HG02588 (cell line): Measurements from ENCODE around the gene KCP.
"Not testable (repeated sequence)": the region's sequence is repeated elsewhere in the genome, so short reads cannot be mapped to it uniquely, and the experiment has no call there.

Source experiments
- ATAC-seq: cut with Tn5 transposase; IDR thresholded peaks from one replicate; pipeline ENCODE4 v1.9.1; 2021; ENCODE audit warnings: mild to moderate bottlenecking, moderate library complexity; ENCODE audit not compliant: unreplicated experiment

Gene KCP

GRCh38 chr7:128922496-128923410, 12.2 kb upstream of the KCP start:
- no peak for ATAC-seq

- ATAC-seq = no peak
Measured at GRCh38 chr7:128921866-128922440, 11.4 kb upstream of the KCP start.

DNA sequence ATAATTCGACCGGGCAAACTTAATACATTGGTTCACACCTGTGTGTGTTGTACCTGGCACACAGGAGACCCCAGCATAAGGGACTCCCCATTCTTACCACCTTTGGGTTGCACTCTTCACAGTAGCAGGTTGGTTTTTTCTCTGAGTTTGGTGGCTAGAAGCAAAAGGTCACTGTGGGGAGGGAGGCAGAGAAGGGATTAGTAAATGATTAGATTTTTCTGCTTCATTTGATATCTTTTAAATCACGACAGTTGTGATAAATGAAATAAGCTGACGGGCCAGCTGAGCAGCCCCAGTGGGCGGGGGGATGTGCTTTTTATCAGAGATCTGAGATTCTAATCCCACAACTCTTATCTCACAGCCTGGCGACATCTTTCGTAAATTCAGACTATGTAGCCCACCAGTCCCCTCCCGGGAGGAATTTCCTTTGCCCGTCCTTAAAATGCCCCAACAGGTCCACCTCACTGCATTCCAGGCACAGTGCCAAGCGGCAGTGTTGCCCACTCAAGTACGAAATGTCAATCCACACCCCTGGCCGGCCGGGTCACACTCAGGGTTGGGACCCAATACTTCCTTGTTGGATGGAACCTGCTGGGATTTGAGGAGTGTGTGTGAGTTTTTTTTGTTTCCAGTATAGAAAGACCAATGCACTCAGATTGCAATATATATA, 10.5 kb upstream of the KCP start:
- ATAC-seq = no peak

- no peak for ATAC-seq
Measured at GRCh38 chr7:128919881-128920799, 9.6 kb upstream of the KCP start.

DNA sequence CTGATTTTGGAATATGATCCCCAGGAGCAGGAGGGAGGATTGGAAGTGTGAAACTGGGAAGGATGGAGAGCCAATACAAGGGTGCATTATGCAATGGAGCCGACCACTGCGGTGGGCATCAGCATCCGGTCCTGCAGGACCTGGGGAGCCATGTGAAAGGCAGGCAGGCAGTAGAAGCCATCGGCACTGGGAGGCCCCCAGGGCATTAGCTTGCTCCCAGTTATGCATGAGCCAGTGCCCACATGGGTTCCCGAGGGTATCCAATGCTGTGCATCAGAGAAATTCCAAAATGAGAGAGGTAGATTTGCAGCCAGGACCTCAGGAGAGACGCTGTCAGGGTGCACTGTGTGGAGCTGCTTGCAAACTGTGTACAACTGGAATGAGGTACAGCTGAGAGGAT, 8.7 kb upstream of the KCP start:
- ATAC-seq = no peak

DNA sequence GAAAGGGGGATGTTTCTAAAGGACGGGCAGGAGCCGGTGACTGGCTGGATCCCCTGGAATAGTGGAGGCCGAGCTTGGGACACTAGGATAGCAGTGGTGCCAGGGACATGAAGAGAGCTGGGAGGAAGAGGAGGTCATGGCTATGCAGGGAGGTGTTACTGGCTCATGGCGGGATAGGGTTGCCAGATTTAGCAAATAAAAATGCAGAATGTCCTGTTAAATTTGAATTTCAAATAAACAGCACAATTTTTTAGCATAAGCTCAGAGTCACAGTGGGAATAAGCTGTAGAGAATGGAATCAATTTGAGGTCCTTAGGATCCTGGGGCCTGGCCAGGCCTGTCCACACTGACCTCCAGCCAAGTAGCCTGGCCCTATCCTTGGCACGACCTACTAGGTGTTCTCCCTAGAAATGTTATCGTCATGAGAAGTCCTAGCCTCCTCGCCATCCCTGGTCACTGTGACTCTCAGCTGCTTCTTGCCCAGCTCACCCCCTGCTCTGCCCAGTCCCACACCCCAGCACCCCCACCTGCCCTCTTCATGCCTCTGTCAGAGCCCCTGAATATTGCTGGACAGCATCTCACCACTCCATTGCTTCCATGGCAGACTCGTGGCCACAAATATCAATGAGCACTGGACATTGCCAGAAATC, 7.6 kb upstream of the KCP start:
- no peak for ATAC-seq

DNA sequence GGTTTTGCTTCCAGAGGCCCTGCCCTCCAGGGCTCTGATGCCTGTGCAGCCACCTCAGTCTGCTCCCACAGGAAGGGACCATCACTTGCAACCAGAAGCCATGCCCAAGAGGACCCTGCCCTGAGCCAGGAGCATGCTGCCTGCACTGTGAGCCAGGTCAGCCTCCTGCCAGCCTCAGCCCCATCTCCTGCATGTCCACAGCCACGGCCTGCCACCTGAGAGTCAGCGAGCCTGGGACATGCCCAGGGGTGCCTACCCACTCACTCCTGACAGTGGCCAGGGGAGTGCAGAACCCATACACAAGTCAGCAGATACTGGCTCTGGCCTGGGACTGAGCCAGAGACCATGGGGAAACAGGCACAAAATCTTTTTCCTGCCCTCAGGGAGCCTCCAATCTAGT, 6.6 kb upstream of the KCP start:
- ATAC-seq = no peak

DNA sequence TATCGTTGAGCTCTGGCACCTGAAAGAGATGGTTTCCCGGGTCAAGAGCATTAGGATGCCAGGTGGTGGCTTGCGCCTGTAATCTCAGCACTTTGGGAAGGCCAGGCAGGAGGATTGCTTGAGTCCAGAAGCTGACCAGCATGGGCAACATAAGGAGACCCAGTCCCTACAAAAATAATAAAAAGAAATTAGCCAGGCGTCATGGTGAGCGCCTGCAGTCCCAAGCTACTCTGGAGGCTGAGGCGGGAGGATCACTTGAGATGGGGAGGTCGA, 6.1 kb upstream of the KCP start:
- ATAC-seq = no peak

DNA sequence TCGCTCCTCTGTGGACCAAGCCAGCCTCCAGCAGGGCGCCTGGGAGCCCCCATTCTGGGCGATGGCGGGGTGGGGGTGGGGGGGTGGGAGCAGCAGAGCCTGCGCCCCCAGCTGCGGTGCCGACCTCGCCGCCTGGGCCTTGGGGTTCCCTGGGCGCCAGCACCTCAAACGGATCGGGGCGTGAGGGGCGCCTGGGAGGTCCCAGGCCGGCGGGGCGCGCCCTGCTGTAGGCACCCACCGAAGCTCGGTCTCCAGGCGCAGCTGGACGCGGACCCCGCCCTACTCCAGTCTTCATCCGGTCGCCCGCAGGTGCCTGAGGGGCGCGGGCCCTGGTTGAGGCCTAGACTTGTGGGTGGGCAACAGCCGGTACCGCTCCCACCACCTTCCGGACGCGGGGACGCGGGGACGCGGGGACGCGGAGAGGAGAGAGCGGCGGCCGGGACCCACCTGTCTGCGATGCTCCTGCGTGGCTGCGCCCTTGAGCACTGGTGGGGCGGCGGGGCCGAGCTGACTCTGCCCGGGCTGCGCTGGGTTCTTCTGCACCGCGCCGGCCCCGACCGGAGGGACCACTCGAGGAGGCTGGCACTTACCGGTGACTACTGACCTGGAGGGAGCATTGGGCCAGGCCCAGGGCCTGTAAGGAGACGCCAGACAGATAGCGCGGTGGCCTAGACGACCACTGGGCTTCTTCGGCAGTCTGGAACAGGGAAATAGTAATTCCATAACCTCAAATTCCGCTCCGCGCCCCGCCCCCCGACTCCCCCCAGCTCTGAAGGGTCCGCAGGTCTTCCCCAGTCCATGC, 5.5 kb upstream of the KCP start:
- ATAC-seq = no peak

DNA sequence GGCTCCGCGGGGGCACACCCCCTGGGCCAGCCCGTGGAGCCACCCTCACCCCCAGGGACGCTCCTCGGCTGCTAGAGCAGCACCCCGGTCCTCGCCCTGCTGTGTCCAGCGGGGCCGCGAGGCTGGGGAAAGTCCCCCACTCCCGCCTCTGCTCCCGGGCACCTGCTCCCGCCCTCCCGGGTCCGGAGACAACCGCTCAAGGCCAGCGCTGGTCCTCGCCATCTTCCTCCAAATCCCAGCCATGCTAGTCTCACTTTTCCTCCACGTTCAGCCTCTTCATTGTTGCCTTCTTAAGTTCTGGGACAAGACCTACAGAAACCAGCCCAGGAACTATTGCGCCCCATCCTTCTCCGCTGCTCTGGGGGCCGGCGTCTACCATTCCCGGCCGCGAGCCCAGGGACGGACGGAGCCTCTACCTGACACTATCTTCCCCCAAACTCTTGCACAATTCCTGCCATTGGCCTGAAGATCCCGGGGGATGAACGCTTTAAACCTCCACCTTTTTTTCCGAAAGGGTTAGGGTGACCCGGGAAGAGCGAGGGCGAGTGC, 4.8 kb upstream of the KCP start:
- ATAC-seq = no peak

DNA sequence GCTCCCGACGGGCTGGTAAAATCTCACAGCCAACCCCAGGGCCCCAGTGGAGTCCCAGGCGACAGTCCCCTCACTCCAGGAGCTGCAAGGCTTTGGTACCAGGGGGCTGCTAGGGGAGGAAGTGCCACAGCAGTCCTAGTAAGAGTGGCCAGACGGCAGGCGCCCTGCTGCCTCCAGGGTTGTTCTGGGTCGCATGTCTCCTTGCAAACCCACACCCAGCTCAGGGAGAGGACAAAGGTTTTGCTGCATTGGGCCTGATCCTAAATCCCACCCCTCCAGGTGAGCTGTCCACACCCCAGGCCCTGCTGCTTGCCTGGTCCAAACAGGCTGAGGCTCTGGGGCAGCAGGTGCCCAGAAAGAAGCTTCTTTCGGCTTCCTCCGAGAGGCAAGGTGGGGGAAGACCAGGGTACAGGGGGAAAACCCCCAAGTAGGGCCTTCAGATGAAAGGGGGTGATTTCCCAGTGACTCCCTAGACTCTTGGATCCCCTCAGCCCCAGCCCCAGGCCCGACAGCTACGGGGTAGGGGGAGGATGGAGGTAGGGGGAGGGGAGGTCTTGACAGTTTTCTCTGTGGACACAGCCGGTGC, 4.2 kb upstream of the KCP start:
- no peak for ATAC-seq

- ATAC-seq = no peak
Measured at GRCh38 chr7:128913870-128914565, 3.5 kb upstream of the KCP start.

- not testable (repeated sequence) for ATAC-seq
Measured at GRCh38 chr7:128912709-128913495, 2.4 kb upstream of the KCP start.

DNA sequence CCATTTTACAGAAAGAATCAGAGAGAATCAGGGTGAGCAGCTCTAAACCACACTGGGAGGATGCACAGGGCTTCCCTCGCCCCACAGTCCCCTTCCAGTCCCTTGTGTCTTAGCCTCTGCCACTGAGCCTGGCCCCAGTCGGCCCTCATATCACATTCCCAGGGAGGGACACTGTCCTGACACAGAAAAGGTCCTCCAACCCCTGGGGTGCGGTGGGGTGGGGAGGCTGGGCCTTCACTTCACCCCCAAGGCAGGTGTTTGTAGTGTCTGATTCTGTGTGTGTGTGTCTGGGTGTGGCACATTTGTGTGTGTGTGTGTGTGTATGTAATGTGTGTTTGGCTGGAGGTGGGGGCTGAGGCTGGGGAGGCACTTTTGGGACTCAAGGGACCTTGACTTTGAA, 1.8 kb upstream of the KCP start:
- ATAC-seq = no peak

DNA sequence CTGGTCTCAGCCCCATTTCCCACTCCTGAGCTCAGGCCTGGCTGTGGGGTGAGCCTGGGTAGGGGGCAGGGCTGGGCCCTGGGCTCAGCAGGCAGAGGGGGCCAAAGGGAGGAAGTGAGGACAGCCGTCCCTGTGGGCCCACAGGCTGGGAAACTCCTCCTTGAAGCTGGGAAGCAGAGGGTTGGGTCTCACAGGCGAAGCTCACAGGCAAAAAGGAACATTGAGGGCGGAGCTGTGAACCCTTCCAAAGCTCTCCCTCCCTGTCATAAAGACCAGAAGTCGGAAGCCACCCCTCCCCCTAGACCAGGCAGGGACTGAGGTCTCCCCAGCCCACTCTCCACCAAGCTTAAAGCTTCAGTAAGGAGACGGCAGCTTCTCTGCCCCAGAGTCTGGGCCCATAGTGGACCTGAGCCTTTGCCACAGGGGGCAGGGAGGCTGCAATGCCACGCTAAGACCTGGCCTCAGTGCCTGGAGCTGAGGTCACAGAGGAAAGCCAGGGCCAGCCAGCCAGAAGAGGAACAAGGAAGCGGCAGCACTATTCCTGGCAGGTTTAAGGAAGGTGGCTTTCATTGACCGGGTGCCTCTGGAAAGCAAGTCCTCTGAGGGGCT, 1.0 kb upstream of the KCP start:
- no peak for ATAC-seq

GRCh38 chr7:128909625-128910568, 612 bp downstream of the KCP start:
- no peak for ATAC-seq
